ENCODE data around the gene OBSCN.

GRCh38 chr1:228370439-228370940 lies 162.6 kb downstream of the OBSCN start:
- TF ChIP-seq CTCF (IDR thresholded peaks at IDR 0.05; ENCODE audit: insufficient read depth, low read length) = no peak
- no peak for TF ChIP-seq SPI1 (IDR thresholded peaks at IDR 0.05; ENCODE audit: borderline replicate concordance, low read depth)
- TF ChIP-seq GABPA (IDR thresholded peaks at IDR 0.05; ENCODE audit: low read depth) = no peak

Data from HL-60 (cell line).